NT2/D1 (cell line): ENCODE data around the gene GRK5.

Source experiments
- YY1 ChIP-seq: IDR thresholded peaks from 2 replicates; pipeline ENCODE4 v1.6.1; 2011; ENCODE audit not compliant: insufficient read length, insufficient read depth
- ZNF274 ChIP-seq: IDR thresholded peaks from 2 replicates; pipeline ENCODE4 v1.6.1; 2011; ENCODE audit warnings: mild to moderate bottlenecking, low read depth, low read length

DNA sequence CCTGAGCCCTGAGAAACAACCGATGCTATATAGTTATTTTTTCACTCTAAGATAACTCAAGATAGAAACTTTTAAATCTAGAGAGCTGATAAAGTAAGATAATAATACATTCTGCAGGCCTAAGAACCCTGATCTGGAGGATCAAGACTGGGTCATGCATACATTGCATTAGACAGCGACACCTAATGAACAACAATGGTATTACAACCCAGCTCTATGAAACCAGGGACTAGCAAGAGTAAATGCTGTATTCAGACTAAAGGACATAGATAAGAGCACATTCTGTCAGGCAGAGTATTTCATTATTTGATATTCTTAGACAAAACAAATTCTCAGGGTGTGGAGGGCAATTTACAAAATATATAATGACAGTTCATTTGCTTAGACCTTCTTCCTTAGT lies 148.6 kb downstream of the GRK5 start:
- TF ChIP-seq ZNF274 = no peak
- TF ChIP-seq YY1 = no peak
